ENCODE data around the gene RPLP2.

The RPLP2 gene

GRCh38 chr11:791658-792534 lies 17.9 kb upstream of the RPLP2 start:
- peaks cover 0 to 14% (median 7%) of the 10 kb centered on the region in 5 donors for H3K36me3 ChIP-seq (ENCODE audit: control insufficient read depth in 5 of 5, insufficient read depth in 5 of 5, low read length in 5 of 5)
- H3K9me3 ChIP-seq (ENCODE audit: control insufficient read depth in 5 of 5, low read length in 5 of 5): no peaks in the 10 kb centered on the region
- peaks cover 7 to 22% (median 12%) of the 10 kb centered on the region in 5 donors for H3K27me3 ChIP-seq (ENCODE audit: control insufficient read depth in 5 of 5, insufficient read depth in 4 of 5, low read length in 5 of 5)
- no peak overlapping the region for H3K9ac ChIP-seq (ENCODE audit: low read length in 5 of 5)
- H3K4me1 ChIP-seq (ENCODE audit: control insufficient read depth in 5 of 5, insufficient read depth in 5 of 5, low read length in 5 of 5): peaks cover under 1 to 38% (median 22%) of the 10 kb centered on the region in 5 donors
- H3K4me3 ChIP-seq (ENCODE audit: low read depth in 1 of 5, low read length in 5 of 5): no peak overlapping the region
- no peak overlapping the region for H3K27ac ChIP-seq (ENCODE audit: low read depth, low read length)

GRCh38 chr11:792535-792821 lies 17.3 kb upstream of the RPLP2 start:
- Histone ChIP-seq H3K9ac (ENCODE audit: low read length in 5 of 5) (no peak overlapping the region), H3K36me3 (ENCODE audit: control insufficient read depth in 5 of 5, insufficient read depth in 5 of 5, low read length in 5 of 5) (peaks cover 0 to 14% (median 7%) of the 10 kb centered on the region in 5 donors), H3K4me1 (ENCODE audit: control insufficient read depth in 5 of 5, insufficient read depth in 5 of 5, low read length in 5 of 5) (peaks cover 1 to 44% (median 28%) of the 10 kb centered on the region in 5 donors), H3K4me3 (ENCODE audit: low read depth in 1 of 5, low read length in 5 of 5) (no peak overlapping the region), H3K27me3 (ENCODE audit: control insufficient read depth in 5 of 5, insufficient read depth in 4 of 5, low read length in 5 of 5) (peaks cover 7 to 21% (median 12%) of the 10 kb centered on the region in 5 donors), H3K9me3 (ENCODE audit: control insufficient read depth in 5 of 5, low read length in 5 of 5) (no peaks in the 10 kb centered on the region), H3K27ac (ENCODE audit: low read depth, low read length) (no peak overlapping the region)

GRCh38 chr11:792873-793272 lies 16.9 kb upstream of the RPLP2 start:
- H3K27ac ChIP-seq (ENCODE audit: low read depth, low read length): no peak overlapping the region
- no peak overlapping the region for H3K9ac ChIP-seq (ENCODE audit: low read length in 5 of 5)
- H3K36me3 ChIP-seq (ENCODE audit: control insufficient read depth in 5 of 5, insufficient read depth in 5 of 5, low read length in 5 of 5): peaks cover 0 to 14% (median 7%) of the 10 kb centered on the region in 5 donors
- no peaks in the 10 kb centered on the region for H3K9me3 ChIP-seq (ENCODE audit: control insufficient read depth in 5 of 5, low read length in 5 of 5)
- peaks cover 1 to 48% (median 32%) of the 10 kb centered on the region in 5 donors for H3K4me1 ChIP-seq (ENCODE audit: control insufficient read depth in 5 of 5, insufficient read depth in 5 of 5, low read length in 5 of 5)
- H3K27me3 ChIP-seq (ENCODE audit: control insufficient read depth in 5 of 5, insufficient read depth in 4 of 5, low read length in 5 of 5): peaks cover 7 to 20% (median 12%) of the 10 kb centered on the region in 5 donors
- no peak overlapping the region for H3K4me3 ChIP-seq (ENCODE audit: low read depth in 1 of 5, low read length in 5 of 5)

GRCh38 chr11:793556-793955 lies 16.2 kb upstream of the RPLP2 start:
- H3K4me1 ChIP-seq (ENCODE audit: control insufficient read depth in 5 of 5, insufficient read depth in 5 of 5, low read length in 5 of 5): peaks cover 1 to 52% (median 35%) of the 10 kb centered on the region in 5 donors
- H3K27ac ChIP-seq (ENCODE audit: low read depth, low read length): no peak overlapping the region
- no peak overlapping the region for H3K9ac ChIP-seq (ENCODE audit: low read length in 5 of 5)
- peaks cover 0 to 14% (median 7%) of the 10 kb centered on the region in 5 donors for H3K36me3 ChIP-seq (ENCODE audit: control insufficient read depth in 5 of 5, insufficient read depth in 5 of 5, low read length in 5 of 5)
- no peaks in the 10 kb centered on the region for H3K9me3 ChIP-seq (ENCODE audit: control insufficient read depth in 5 of 5, low read length in 5 of 5)
- peaks cover 7 to 14% (median 9%) of the 10 kb centered on the region in 5 donors for H3K27me3 ChIP-seq (ENCODE audit: control insufficient read depth in 5 of 5, insufficient read depth in 4 of 5, low read length in 5 of 5)
- no peak overlapping the region for H3K4me3 ChIP-seq (ENCODE audit: low read depth in 1 of 5, low read length in 5 of 5)

DNA sequence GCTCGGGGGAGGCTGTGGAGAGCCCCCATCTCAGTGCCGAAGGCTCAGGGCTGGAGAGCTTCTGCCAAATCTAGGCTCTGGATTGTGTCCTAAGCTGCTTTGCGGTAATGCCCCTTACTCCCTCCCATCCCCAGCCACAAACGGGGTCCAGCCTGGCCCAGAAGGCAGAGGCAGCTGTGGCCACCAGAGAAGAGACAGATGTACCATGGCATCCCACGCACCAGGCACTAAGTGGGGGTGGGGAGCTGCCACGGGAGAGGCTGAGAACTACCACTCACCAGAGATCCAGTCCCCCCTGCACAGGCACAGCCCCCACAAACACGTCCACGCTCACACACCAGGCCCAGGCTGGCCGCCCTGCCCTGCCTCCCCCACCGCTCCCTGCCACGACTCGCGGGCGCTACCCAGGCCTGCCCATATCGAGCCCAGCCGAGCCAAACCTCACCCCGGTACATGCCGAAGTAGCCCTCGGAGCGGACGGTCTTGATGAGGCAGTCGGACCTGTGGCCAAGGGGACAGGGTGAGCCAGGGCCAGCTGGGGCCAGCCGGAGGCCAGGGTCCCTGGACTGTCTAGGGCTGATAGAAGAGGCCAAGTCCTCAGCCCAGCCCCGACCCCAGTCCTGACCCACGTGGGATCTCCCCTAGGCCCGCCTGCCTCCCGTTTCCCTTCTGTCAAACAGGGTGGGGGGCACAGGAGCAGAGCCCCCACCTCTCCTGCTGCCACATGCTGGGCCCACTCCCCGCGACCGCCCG lies 15.6 kb upstream of the RPLP2 start:
- Histone ChIP-seq H3K27ac (ENCODE audit: low read depth, low read length) (no peak overlapping the region), H3K9me3 (ENCODE audit: control insufficient read depth in 5 of 5, low read length in 5 of 5) (no peaks in the 10 kb centered on the region), H3K27me3 (ENCODE audit: control insufficient read depth in 5 of 5, insufficient read depth in 4 of 5, low read length in 5 of 5) (peaks cover 3 to 7% (median 5%) of the 10 kb centered on the region in 5 donors), H3K4me1 (ENCODE audit: control insufficient read depth in 5 of 5, insufficient read depth in 5 of 5, low read length in 5 of 5) (peaks cover 1 to 53% (median 35%) of the 10 kb centered on the region in 5 donors), H3K4me3 (ENCODE audit: low read depth in 1 of 5, low read length in 5 of 5) (no peak overlapping the region), H3K9ac (ENCODE audit: low read length in 5 of 5) (no peak overlapping the region), H3K36me3 (ENCODE audit: control insufficient read depth in 5 of 5, insufficient read depth in 5 of 5, low read length in 5 of 5) (peaks cover 0 to 17% (median 7%) of the 10 kb centered on the region in 5 donors)

DNA sequence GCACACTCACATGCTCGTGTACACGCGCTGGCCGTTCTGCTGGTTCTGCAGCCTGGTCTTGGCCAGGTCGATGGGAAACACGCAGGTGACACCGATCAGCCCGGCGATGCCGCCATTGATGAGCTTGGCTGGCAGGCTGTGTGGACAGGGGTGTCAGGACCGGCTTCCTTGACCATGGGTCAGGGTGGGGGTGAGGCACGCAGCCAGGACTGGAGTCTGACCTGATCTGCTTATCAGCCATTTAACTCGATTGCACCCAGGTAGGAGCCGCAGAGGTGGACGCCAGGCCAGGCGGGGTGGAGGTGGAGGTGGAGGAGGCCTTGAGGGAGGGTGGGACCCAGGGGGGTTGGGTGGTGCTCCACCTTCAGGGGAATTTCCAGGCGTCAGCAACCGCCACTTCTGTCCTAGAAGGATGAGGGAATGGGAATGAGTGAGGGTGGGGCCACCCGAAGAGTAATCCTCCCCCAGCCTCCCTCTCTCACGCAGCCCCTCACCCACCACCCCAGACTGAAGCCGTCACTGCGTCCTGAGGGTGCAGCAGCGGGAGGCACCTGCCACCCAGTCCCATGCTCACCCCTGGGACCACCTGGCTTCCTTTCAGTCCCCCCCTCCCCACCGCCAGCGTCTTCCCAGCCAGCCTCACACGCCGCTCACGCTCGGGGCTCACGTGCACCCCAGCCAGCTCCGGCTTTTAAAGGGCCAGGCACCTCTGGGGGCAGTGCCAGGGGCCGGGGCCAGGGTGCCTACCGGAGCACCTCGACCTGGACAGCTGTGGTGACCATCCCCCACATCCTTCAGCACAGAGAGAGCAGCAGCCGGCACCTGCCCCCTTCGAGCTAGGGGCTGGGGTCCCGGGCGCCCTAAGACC lies 14.8 kb upstream of the RPLP2 start:
- peaks cover 0 to 25% (median 11%) of the 10 kb centered on the region in 5 donors for H3K36me3 ChIP-seq (ENCODE audit: control insufficient read depth in 5 of 5, insufficient read depth in 5 of 5, low read length in 5 of 5)
- H3K27ac ChIP-seq (ENCODE audit: low read depth, low read length): peak overlapping the region; percentile 41
- peaks cover 1 to 53% (median 35%) of the 10 kb centered on the region in 5 donors for H3K4me1 ChIP-seq (ENCODE audit: control insufficient read depth in 5 of 5, insufficient read depth in 5 of 5, low read length in 5 of 5)
- H3K9ac ChIP-seq (ENCODE audit: low read length in 5 of 5): peak overlapping the region in 2 of 5 donors; percentile 33 to 86
- peak overlapping the region in 4 of 5 donors; percentile 24 to 77 (median 69) for H3K4me3 ChIP-seq (ENCODE audit: low read depth in 1 of 5, low read length in 5 of 5)
- H3K27me3 ChIP-seq (ENCODE audit: control insufficient read depth in 5 of 5, insufficient read depth in 4 of 5, low read length in 5 of 5): peaks cover 0 to 3% (median 0%) of the 10 kb centered on the region in 5 donors
- H3K9me3 ChIP-seq (ENCODE audit: control insufficient read depth in 5 of 5, low read length in 5 of 5): no peaks in the 10 kb centered on the region

DNA sequence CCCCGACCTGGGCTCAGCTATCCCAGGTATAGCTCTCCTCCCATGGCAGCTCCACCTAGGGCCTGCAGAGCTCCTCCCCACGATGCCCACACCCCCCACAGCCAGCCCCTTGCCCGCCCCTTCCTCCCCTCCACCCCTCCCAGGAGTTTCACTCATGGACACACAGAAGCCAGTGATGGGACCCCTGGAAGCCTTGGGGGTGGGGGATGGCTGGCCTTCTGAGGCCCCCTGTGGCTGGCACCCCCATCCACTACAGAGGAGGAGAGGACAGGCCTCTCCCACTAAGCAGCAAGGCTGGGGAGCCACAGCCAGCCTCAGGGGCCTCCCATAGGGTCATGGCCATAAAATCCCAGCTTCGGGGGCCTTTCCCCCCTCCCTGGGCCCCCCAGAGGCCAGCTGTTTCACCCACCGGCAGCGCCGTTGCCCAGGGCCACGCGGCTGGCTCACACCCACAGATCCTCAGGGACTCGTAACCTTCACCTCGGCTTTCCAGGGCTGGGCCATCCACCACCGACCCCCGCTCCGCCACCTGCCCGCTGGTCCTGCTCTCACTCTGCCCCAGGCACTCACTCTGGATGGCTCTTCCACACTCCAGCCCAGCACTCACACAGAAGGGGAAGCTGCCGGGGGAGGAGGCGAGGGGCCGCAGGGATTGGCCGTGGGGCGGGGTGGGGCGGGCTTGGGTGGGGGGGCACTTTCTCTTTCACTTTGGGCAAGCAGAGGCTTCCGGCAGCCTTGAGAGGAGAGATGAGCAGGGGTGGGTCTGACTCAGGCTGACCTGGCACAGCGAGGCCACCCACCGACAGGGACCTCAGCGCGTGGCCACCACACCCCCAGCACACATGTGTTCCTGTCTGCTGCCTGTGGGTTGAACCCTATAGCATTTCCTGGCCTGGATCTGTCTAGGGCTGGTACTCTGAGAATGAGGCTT lies 13.9 kb upstream of the RPLP2 start:
- peak overlapping the region; percentile 69 for H3K27ac ChIP-seq (ENCODE audit: low read depth, low read length)
- H3K36me3 ChIP-seq (ENCODE audit: control insufficient read depth in 5 of 5, insufficient read depth in 5 of 5, low read length in 5 of 5): peaks cover 0 to 33% (median 15%) of the 10 kb centered on the region in 5 donors
- peaks cover 1 to 53% (median 35%) of the 10 kb centered on the region in 5 donors for H3K4me1 ChIP-seq (ENCODE audit: control insufficient read depth in 5 of 5, insufficient read depth in 5 of 5, low read length in 5 of 5)
- H3K9me3 ChIP-seq (ENCODE audit: control insufficient read depth in 5 of 5, low read length in 5 of 5): no peaks in the 10 kb centered on the region
- H3K4me3 ChIP-seq (ENCODE audit: low read depth in 1 of 5, low read length in 5 of 5): peak overlapping the region; percentile 71 to 80 (median 75)
- no peaks in the 10 kb centered on the region for H3K27me3 ChIP-seq (ENCODE audit: control insufficient read depth in 5 of 5, insufficient read depth in 4 of 5, low read length in 5 of 5)
- H3K9ac ChIP-seq (ENCODE audit: low read length in 5 of 5): peak overlapping the region in 4 of 5 donors; percentile 57 to 86 (median 74)

DNA sequence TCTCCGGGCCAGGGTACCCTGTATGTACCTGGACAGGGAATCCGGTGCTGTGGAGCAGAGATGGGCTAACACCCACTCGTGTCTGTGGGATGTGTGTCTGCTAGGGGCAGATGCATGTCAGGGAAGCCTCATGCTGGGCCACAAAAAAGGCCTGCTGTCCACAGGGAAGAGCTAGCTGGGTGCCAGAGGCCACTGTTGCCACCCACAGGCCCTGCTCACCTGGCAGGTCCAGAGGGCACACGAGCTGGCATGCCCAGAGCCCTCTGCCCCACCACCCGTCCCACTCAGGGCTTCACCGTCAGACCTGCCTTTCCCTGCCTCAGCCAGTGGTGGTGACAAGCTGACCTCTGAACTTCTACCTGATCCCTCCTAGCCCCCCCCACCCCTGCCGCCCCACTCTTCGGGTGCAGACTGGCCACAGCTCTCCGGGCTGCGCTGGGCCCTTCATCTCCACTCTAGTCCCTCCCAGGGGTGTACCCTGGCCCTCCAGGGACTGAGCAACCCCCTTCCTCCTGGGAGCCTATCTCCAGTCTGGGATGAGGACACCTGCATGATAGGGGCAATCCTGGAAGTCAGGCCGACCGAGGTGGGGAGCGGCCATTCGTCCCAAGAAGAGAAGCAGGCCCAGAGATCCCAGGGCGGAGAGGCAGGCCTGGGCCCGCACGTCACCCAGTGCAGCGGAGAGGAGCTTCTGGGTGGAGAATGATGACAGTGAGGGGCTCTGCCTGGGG lies 13.0 kb upstream of the RPLP2 start:
- Histone ChIP-seq H3K4me1 (ENCODE audit: control insufficient read depth in 5 of 5, insufficient read depth in 5 of 5, low read length in 5 of 5) (peaks cover 1 to 50% (median 35%) of the 10 kb centered on the region in 5 donors), H3K27ac (ENCODE audit: low read depth, low read length) (peak overlapping the region; percentile 69), H3K27me3 (ENCODE audit: control insufficient read depth in 5 of 5, insufficient read depth in 4 of 5, low read length in 5 of 5) (no peaks in the 10 kb centered on the region), H3K36me3 (ENCODE audit: control insufficient read depth in 5 of 5, insufficient read depth in 5 of 5, low read length in 5 of 5) (peaks cover 0 to 36% (median 20%) of the 10 kb centered on the region in 5 donors), H3K9ac (ENCODE audit: low read length in 5 of 5) (peak overlapping the region in 4 of 5 donors; percentile 29 to 78 (median 62)), H3K4me3 (ENCODE audit: low read depth in 1 of 5, low read length in 5 of 5) (peak overlapping the region; percentile 71 to 80 (median 75)), H3K9me3 (ENCODE audit: control insufficient read depth in 5 of 5, low read length in 5 of 5) (no peaks in the 10 kb centered on the region)

Measured in subcutaneous abdominal adipose tissue (tissue), 5 donors.